ENCODE measurements around the gene RAB11FIP3. TPM values are rescaled to one million over a fixed set of nuclear protein-coding genes. Genes with fewer than 3 reads are reported as not detected.

The RAB11FIP3 gene
- total and polyA plus RNA-seq, 9 of the 15 experiments (the other 6 are each of a cell fraction or from before 2014, with no cell fraction given), result 0.46 to 13.1 (median 4.3) TPM

GRCh38 chr16:537415-538335, 112.2 kb downstream of the RAB11FIP3 start:
- Histone ChIP-seq H3K27me3 (ENCODE audit: control insufficient read depth in 2 of 2, insufficient read depth in 2 of 2, low read length in 2 of 2) (no peaks in the 10 kb centered on the region), H3K9ac (ENCODE audit: insufficient read depth in 1 of 2, low read depth in 2 of 2, low read length in 2 of 2) (no peak overlapping the region; a peak in 1 of 4 replicates), H3K4me3 (no peak overlapping the region), H3K36me3 (ENCODE audit: control insufficient read depth, insufficient read depth, low read length) (peaks cover 71% of the 10 kb centered on the region; the same call in 1 of the 3 replicates), H3K9me3 (replicated peaks; ENCODE audit: control insufficient read depth, insufficient read depth, low read depth, low read length) (no peaks in the 10 kb centered on the region), H3K9me1 (ENCODE audit: control insufficient read depth, insufficient read depth, low read length) (peaks cover 7% of the 10 kb centered on the region), H2AFZ (ENCODE audit: low read depth, low read length) (no peak overlapping the region), H3K27ac (ENCODE audit: extremely low read depth, low read depth, low read length) (no peak overlapping the region), H3K79me2 (ENCODE audit: control insufficient read depth, insufficient read depth, low read length) (peaks cover 97% of the 10 kb centered on the region), H4K20me1 (replicated peaks; ENCODE audit: control insufficient read depth, insufficient read depth, low read length) (peaks cover 4% of the 10 kb centered on the region; the same call in 1 of the 2 replicates), H3K4me2 (ENCODE audit: insufficient read depth, low read length) (no peak overlapping the region), H3K4me1 (replicated peaks in 1 of 2; ENCODE audit: control insufficient read depth in 2 of 2, insufficient read depth in 2 of 2, low read length in 2 of 2) (peaks cover 2 to 80% of the 10 kb centered on the region in 2 experiments; a peak in 3 of 5 replicates)
- FAIRE-seq (no peak), ATAC-seq (no peak), DNase-seq (ENCODE audit: extremely low read depth in 1 of 4, low spot score in 3 of 4) (no peak)
- in situ Hi-C loops (cut with MboI), result no loop called here
- POLR2A ChIA-PET, result interaction anchor here (1.0 to 1.1 kb wide), 2 partner anchors 10 to 16 kb away, joined by 4 to 5 read pairs; partner anchors contain the start of gene CAPN15
- 96% methylated on average over 38 of the region's 60 CpGs for WGBS (ENCODE audit: insufficient coverage, low coverage, missing lambda C conversion rate)
- CTCF ChIA-PET (ENCODE audit: low intra/inter-chr PET ratio), result no interaction called here
- no TSS peak for BruUV-seq (replicated peaks)
- intact Hi-C loops (cut with micrococcal nuclease), result no loop called here
- TF ChIP-seq SMAD2 (IDR thresholded peaks at IDR 0.05; ENCODE audit: low read depth, low read length), result no peak
- TF ChIP-seq E4F1 (CRISPR knock-in tag; IDR thresholded peaks at IDR 0.05; ENCODE audit: borderline replicate concordance), result no peak
- no peak for TF ChIP-seq JUND (IDR thresholded peaks at IDR 0.05; ENCODE audit: borderline replicate concordance, low read depth, low read length)
- no peak for TF ChIP-seq JUND (tag; IDR thresholded peaks at IDR 0.05; ENCODE audit: borderline replicate concordance, low read depth, low read length)
- TF ChIP-seq POLR2G (IDR thresholded peaks at IDR 0.05; ENCODE audit: low read depth, low read length), result peak; percentile 51; the same call in 1 of the 2 replicates
- no peak for TF ChIP-seq MBD2 (IDR thresholded peaks at IDR 0.05; ENCODE audit: borderline replicate concordance, low read depth)
- no peak for TF ChIP-seq ZNF282 (CRISPR knock-in tag; IDR thresholded peaks at IDR 0.05)
- TF ChIP-seq HDAC8 (tag; IDR thresholded peaks at IDR 0.05), result no peak
- TF ChIP-seq USF2 (CRISPR knock-in tag; IDR thresholded peaks at IDR 0.05), result no peak
- no peak for TF ChIP-seq SREBF1 (IDR thresholded peaks at IDR 0.05; ENCODE audit: borderline replicate concordance, low read depth, low read length)
- peak; percentile 9 for TF ChIP-seq CTCFL (IDR thresholded peaks at IDR 0.05; ENCODE audit: borderline replicate concordance, insufficient read depth, low read depth, low read length, poor library complexity, severe bottlenecking)
- TF ChIP-seq FOXA1 (IDR thresholded peaks at IDR 0.05; ENCODE audit: borderline replicate concordance), result no peak
- no peak for TF ChIP-seq ZNF184 (CRISPR knock-in tag; IDR thresholded peaks at IDR 0.05)
- TF ChIP-seq ZNF668 (CRISPR knock-in tag; IDR thresholded peaks at IDR 0.05), result no peak
- TF ChIP-seq BACH1 (tag; IDR thresholded peaks at IDR 0.05), result no peak
- TF ChIP-seq PHB (CRISPR knock-in tag; IDR thresholded peaks at IDR 0.05), result no peak
- peak; percentile 40 for TF ChIP-seq RBFOX2 (IDR thresholded peaks at IDR 0.05; ENCODE audit: low read depth, low read length)

Data from K562 (cell line).